ENCODE data around the gene KRTAP10-5.
"Not testable (repeated sequence)": the region's sequence is repeated elsewhere in the genome, so short reads cannot be mapped to it uniquely, and the experiment has no call there.

KRTAP10-5 gene

GRCh38 chr21:44567481-44568171 lies 12.8 kb downstream of the KRTAP10-5 start:
- no peak for DNase-seq (ENCODE audit: low read depth)
- TF ChIP-seq CTCF (IDR thresholded peaks at IDR 0.05; ENCODE audit: control insufficient read depth, extremely low read depth, insufficient read depth): no peak
- H3K4me3 ChIP-seq (ENCODE audit: low read depth, low read length): no peak overlapping the region

GRCh38 chr21:44566403-44566802 lies 14.0 kb downstream of the KRTAP10-5 start:
- no peak overlapping the region for H3K4me3 ChIP-seq (ENCODE audit: low read depth, low read length)
- no peak for DNase-seq (ENCODE audit: low read depth)
- TF ChIP-seq CTCF (IDR thresholded peaks at IDR 0.05; ENCODE audit: control insufficient read depth, extremely low read depth, insufficient read depth): no peak

- DNase-seq (ENCODE audit: low read depth): no peak
- H3K4me3 ChIP-seq (ENCODE audit: low read depth, low read length): no peak overlapping the region
- no peak for TF ChIP-seq CTCF (IDR thresholded peaks at IDR 0.05; ENCODE audit: control insufficient read depth, extremely low read depth, insufficient read depth)
Measured at GRCh38 chr21:44564886-44565598, 15.4 kb downstream of the KRTAP10-5 start.

GRCh38 chr21:44564099-44564498 lies 16.3 kb downstream of the KRTAP10-5 start:
- DNase-seq (ENCODE audit: low read depth): no peak
- H3K4me3 ChIP-seq (ENCODE audit: low read depth, low read length): no peak overlapping the region
- no peak for TF ChIP-seq CTCF (IDR thresholded peaks at IDR 0.05; ENCODE audit: control insufficient read depth, extremely low read depth, insufficient read depth)

- no peak within 1 kb of the TSS for H3K4me3 ChIP-seq (ENCODE audit: low read depth, low read length)
- TF ChIP-seq CTCF (IDR thresholded peaks at IDR 0.05; ENCODE audit: control insufficient read depth, extremely low read depth, insufficient read depth): no peak
- DNase-seq (ENCODE audit: low read depth): no peak
Measured at GRCh38 chr21:44558695-44559094, 21.7 kb downstream of the KRTAP10-5 start, which contains the start of gene KRTAP10-3. TSS of gene KRTAP10-3 (minus strand) at chr21:44558795. CDS start at chr21:44558715, 80 bp downstream.

GRCh38 chr21:44558329-44558675 lies 22.1 kb downstream of the KRTAP10-5 start:
- not testable (repeated sequence) for DNase-seq (ENCODE audit: low read depth); H3K4me3 ChIP-seq (ENCODE audit: low read depth, low read length)

- no peak for TF ChIP-seq CTCF (IDR thresholded peaks at IDR 0.05; ENCODE audit: control insufficient read depth, extremely low read depth, insufficient read depth)
- no peak overlapping the region for H3K4me3 ChIP-seq (ENCODE audit: low read depth, low read length)
- DNase-seq (ENCODE audit: low read depth): no peak
Measured at GRCh38 chr21:44557491-44558328, 22.7 kb downstream of the KRTAP10-5 start.

All from LNCaP clone FGC (cell line).